DLD1 (cell line): Measurements from ENCODE around the gene COL2A1.

ENCODE experiments used
- in situ Hi-C: cut with HindIII; loops from 2 replicates; pipeline ENCODE4 v1.10.0; 2017; ENCODE audit warnings: low sequenced_read_pairs

COL2A1 gene

DNA sequence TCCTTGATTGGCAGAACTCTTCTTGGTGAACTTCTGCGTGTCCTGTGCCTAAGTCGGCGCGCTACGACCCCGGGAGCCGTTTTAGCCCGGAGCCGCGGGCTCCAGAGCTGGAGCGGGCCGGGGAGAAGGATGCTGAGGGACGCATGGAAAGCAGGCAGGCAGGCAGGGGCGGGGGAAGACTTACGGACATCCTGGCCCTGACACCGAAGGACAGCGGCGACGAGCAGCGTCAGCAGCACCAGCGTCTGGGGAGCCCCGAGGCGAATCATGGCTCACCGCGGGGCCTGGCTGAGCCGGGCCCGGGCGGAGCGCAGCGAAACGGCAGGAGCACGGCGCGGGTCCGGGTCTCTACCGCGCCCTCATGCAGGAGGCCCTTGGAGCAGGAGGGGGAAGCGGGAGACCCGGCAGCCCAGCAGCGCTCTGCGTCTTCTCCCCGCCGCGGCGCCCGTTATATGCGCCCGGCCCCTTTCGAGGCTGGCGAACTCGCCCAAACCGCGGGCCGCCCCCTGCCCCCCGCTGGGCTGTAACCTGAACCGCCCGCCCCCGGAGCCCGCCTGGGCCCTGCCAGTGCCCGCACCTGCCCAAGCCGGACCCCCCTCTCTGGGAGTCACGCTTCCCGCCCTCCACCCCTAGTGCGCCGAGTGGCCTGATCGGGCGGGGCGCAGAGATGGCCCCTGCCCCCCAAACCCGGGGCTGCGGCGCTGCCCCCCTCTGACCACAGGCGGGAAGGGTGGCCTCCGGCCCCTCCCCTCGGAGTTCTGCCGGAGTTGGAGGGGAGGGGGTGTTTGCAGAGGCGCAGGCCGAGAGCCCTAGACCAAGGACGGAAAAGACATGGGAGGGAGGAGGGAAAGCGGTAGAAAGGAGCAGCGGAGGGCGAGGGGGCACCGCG, at the start of gene COL2A1:
TSS of gene COL2A1 (minus strand) at position 424 of the 889 bp plus-strand sequence. CDS start at position 269, 155 bp downstream.
- in situ Hi-C loops = no loop called here

DNA sequence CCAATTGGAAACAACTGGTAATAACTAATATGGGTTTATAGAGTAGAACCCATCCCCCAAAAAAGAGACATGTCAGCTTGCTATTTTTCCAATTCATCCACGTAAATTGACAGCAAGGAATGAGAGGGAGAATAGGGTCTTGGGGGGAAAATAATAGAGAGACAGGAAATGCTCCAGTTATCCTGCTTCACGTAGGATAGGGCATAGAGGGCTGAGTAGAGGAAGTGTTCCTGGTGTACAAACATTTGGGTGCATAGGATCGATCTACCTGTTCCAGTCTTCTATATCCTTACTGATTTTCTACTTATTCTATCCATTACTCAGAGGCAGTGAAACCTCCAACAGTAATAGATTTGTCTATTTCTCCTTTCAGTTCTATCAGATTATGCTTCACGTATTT, 49.6 kb upstream of the COL2A1 start:
- in situ Hi-C loops = no loop called here

DNA sequence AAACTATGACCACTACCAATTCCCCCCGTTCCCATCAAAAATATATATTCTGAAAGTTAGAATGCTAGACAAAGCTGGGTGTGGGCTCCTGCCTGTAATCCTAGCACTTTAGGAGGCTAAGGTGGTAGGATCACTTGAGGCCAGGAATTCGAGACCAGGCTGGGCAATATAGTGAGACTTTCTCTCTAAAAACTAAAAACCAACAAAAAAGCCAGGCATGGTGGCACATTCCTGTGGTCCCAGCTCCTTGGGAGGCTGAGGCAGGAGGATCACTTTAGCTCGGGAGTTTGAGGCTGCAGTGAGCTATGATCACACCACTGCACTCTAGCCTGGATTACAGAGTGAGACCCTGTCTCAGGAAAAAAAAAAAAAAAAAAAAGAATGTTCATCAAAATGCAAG, 48.8 kb upstream of the COL2A1 start:
- in situ Hi-C loops = no loop called here

DNA sequence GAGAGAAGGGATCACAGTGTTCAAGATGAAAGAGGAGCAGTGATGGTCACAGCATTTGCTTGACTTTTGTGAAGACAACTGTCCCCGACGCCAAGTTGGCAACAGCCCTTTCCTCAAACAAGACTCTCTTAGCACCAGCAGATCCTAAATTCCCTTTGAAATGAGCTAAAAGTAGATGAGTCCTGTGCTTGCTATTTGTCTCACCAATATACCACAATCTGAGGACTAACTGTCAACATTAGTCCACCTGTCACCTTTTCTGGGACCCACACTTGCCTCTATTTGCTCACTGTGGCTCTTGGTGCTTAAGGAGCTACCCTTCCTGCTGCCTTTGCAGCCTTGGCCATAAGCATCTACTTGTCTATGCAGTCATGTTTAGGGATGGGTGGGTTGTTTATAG, 47.4 kb upstream of the COL2A1 start:
- in situ Hi-C loops = no loop called here

DNA sequence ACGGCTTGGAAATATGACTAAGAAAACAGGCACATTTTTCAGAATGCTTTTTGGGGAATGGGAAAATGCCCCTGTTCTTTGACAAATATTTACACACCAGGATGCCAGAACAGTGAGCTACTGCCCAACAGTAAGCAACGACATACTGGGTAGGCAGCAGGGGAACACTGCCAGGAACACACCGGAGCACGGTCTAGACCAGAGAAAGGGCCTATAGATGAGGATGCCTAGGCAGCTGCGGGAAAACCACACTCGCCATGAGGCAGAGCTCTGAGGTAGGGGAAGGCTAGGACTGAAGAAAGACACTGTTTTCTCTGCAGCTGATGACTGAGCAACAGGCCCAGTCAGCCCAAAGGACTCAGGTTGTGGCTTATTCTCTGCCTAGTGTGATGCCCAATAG, 45.9 kb upstream of the COL2A1 start:
- in situ Hi-C loops = no loop called here

DNA sequence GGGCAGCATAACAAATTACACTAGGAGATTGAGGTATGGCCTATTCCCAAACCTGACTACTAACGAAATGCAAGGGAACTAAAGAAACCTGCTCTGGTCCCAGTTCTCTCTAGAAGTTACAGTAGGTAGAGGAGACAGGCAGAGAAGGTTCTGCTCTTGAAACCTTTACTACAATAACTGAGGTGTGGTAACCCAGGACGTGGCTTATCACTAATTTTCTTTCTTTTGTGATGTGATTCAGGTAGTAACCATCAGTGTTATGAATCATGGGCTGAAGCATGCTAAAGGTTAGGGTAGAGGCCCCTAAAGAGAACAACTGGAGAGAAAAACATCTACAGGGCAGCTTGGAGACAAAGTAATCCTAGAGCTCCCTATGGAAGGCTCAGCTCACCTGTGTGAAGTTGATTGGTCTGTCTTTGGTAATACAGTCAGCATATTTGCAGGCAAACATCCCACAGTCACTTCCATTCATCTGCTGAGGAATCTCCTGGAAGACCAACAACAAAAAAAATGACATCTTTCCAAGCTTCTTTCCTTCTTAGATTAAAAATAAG, 41.8 kb upstream of the COL2A1 start:
- in situ Hi-C loops = no loop called here

DNA sequence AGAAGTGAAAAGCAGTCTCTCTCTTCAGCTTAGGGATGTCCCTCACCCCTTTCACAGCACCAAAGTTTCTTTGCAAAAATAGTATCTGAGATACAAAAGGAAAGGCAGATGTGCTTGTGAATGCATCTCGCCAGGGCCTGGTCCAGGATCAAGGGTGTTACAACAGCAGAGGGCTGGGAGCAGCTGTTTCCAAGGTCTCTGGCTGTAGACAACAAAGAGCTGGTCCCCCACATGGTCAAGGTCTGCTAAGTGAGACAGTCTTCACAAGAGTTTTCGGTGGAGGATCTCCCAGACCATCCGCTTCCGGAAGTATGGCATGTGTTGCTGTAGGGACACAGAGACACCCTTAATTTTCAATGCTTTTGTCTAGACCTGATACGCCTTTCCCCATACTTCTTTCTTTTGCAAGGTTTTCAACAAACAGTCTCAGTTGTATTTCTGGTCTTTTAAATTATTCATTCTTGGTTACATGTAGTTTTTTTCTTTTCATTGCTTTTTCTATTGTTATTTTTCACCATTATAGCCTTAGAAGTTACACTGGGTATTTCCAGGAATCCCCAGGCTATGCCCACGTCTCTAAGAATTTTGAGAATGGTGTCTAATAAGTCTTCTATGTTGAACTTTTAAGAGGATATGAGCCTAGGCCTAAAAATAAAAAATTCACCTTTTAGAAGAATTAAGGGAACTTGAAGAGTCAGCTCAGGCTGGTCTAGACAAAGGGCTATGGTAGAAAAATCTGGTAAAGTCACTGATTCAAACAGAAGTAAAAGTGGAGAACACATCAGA, 41.0 kb upstream of the COL2A1 start:
- in situ Hi-C loops = no loop called here

DNA sequence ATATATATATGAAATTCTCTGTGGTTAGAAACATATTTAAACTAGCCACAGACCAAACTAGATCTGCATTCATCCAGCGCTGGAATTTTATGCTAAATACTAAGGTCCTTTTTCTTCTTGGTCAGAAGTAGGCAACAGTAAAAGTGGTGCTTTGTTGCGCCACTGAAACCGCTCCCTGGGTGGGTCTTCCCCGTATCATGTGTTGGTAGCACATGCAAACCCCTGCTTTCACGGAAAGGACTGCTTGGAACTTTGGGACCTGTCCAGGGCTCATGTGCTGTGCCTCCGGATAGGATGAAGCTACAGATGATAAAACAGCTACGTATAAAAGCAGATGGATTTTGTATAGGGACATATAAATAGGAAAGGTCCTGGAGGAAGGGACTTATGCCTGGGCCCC, 40.1 kb upstream of the COL2A1 start:
- in situ Hi-C loops = no loop called here

DNA sequence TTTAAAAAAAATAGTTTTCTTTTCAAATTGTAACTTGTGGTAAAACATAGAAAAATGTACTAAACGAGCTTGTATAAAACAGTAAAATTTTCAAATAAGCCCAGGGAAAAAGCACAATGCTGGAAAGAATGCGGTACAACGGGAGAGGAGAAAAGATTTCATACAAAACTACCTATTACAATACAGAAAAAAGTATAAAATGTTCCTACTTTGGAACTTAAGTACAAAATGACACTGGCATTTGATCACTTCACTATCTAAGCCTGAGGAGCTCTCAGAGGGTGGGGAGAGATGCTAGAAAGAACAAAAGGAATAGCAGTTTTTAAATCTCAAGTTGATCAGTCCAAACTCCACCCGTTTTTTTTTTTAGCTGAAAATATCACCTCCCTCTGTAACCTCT, 39.5 kb upstream of the COL2A1 start:
- in situ Hi-C loops = no loop called here

DNA sequence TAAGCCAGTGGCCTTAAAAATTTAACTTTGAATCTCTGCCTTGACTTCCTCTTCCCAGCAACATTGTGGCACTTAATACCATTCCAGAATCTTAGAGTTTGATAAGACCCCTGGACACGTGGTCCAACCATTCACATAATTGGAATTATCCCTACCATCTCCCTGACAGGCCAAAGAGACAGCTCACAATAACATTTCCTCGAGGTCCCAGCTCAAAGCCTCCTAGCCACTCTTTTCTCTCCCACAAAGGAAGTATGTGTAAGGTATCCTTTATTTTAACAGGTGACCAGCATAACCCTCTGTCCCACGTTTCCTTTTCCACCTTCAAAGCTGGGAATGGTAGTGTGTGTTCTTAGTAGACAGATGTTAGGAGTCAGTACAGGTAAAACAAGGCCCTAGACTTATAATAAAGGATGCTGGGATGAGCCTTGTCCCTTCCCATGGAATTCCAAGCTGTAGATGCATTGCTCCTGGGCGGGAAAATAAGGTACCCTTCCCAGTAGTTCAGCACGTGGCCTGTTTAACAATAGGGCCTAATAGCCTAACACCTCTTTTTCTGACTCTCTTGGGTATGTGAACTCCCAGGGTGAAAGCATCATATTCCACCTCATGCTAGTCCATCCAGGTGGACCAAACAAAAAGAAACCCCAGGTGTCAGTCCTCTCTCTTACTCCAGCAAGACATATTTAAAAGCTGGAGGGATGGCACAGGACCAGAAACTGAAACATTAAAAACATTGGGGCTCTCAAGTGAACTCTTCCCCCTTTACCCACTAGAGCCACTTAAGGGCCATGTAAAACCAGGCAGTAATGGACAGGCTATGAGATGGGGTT, 37.5 kb upstream of the COL2A1 start:
- in situ Hi-C loops = no loop called here

DNA sequence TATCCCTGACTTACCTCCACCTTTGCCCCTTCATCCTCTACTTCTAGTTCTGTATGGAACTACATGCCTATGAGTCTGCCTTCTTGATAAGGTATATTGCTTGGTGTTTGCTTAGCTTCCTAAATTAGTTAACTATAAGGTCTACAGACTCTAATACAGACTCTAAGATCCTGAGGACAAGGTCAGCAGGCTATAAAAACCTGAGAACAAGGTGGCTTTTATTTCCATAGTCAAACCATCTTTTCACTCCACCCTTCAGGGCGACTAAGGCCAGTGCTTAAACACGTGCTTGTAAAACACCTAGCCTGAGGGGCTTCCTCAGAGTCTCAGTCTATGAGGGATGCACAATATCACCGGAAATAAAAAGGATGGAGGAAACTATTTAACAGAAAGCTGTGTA, 36.1 kb upstream of the COL2A1 start:
- in situ Hi-C loops = no loop called here

DNA sequence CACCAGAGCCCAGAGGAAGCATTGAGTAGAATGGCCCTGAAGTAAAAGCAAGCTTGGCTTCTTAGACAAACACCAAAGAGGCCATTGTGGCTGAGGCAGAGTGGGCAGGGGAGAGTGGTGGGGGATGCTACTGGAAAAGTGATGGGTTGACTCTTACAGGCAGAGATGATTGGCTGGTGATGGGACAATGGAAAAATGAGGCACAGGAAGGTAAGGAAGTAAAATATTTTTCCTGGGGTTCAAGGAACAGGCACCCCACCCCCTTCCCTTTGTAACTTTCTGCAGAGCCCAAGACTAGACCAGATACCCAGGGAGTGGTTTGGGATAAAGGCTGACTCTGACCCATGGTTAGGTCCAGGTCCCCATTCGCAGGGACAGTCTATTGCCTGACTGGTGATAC, 34.9 kb upstream of the COL2A1 start:
- in situ Hi-C loops = no loop called here

DNA sequence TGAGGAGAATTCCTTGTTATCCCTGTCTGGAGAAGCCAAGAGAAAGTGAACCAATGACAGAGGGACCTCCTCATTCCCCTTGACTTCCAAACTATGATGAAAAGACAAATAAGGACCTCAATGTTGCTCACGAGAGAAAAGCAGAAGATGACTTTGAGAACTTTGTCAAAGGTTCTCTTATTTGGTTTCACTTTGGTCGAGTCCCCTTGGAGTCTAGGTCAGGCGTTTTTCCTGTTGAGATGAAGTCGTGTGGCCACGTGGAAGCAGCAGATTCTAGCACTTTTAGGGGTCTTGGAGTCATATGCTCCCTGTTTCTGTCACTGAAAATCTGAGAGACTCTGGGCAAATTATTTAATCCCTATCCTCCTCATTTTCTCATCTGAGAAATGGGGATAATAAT, 33.8 kb upstream of the COL2A1 start:
- in situ Hi-C loops = no loop called here

DNA sequence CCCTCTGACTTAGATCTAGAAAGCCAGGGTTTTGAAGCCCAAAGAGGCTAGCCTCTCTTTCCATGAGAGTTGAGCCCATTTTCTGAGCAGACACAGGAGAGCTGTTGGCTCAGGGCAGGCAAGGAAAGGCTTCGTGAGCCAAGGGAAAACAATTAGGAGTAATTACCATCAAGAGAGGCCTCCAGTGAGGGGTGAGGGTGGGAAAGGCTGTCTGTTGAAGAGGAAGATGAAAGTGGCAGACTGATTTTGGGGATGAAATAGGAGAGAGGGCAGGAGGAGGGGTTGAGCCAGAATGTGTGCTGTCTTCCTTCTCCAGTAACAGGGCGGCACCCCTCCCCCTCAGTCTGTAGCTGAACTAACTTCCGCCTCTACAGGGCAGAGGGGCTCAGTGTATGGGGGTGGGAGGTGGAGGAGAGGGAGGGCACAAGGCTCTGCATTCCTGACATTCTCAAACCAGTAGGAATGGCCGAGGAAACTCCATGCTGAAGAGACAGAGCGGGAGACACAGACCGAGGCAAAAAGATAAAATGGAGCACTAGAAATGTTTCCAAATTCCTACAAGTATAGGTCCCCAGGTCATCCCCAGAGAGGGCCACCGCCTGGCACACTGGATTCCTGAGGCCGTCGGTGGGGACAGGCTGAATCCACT, 33.1 kb upstream of the COL2A1 start:
- in situ Hi-C loops = no loop called here

DNA sequence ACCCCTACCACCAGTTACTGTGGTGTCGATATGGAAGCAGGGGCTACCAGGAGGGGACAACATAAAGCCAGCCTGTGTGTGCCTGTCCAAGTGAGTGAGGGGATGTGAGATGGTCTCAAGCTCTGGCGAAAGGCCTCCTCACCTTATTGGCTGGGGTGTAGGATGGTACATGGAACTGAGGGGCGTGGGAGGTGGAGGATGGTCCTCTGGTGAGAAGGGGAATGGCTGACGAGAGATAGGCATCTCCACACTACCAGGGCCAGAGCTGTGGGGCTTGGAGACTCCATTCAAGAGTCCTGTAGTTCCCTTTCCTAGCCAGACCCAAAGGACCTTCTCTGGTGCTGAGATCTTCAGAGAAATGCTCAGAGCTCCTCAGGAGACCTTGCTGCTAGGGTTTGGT, 32.5 kb upstream of the COL2A1 start:
- in situ Hi-C loops = no loop called here

DNA sequence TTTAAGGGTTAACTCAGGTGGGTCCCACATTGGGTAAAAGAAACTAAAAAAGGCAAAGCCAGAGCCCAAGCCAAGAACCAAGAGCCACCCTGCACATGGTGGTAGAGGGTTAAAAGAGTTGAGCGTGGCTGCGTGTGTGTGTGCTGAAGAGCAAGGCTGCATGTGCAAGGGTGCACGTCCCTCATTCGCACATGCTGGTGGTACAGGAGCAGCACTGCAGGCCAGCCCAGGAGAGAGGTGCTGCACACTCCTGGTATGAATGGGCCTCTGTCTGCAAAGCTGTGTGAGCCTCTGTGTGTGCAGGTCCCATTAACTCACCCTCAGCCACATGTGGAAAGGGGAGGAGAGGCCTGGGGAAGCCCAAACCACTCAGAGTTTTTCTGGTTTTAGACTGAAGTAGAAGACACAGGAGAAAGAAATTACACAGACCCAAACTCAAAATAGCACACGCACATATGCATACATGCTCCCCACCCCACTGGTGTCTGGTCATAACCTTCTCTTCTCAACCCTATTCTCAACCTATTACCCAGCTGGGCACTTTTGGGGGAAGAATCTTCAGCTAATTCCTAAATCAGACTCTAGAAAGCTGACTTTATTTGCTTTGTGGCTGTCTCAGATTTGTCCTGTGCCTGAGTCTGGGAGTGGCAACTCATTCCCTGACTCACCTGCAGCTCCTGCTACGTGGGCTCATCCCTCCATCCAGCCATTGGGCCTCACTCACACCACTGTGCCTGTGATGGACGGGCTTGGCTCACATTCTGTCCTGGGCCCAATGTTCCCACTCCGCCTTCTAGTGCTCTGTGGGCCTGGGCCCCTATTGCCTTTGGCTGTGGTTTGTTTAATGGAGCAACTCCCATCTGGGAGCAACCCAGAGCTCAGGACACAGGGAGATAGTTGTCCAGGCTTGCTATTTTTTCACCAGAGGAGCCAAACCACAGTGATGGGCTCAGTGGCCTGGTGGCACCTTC, 30.8 kb upstream of the COL2A1 start:
- in situ Hi-C loops = no loop called here

DNA sequence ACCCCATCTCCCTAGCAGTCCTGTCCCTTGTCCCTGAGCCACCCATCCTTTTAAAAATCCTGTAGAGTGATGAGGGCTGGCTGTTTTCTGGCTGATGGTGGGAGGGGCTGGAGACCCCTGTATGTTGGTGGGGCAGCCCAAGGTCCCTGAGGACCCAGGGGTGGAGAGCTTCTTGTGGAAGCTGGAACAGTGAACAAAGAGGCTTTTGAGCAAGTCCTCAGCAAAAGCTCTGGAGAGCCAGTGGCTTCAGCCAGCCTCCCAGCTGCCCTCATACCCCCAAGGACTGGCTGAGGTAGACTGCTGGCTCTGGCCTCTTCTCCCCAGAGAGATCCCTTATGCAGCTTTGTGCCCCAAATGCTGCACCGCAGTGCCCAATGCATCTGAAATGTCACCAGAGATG, 29.2 kb upstream of the COL2A1 start:
- in situ Hi-C loops = no loop called here

DNA sequence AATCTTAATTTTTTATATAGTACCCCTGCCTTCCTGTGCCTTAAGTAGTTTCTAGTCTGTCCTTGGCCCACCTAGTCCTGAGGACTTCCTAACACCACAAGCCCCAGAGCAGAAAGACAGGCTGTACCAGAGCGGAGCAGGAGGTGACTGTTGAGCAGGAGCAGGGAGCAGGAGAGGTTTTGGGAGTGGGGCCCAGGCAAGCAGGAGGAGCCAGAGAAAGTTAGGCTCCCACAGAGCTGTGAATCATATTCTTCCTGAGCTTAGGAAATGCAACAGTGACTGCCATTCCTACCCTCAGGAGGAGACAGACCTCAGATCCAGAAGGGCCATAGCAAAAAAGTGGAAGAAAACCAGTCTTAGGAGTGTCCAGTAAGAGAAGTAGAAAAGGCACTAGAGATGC, 28.3 kb upstream of the COL2A1 start:
- in situ Hi-C loops = no loop called here
